Panc1 (cell line): ENCODE measurements around the gene HS1BP3. TPM values are rescaled to one million over a fixed set of nuclear protein-coding genes. Genes with fewer than 3 reads are reported as not detected.
A peak's percentile ranks its signal among the peaks of the same experiment; 100 is the strongest.

ENCODE experiments used
- ATAC-seq: fragments of 200-7000 bp; cut with Tn5 transposase; 2 replicates; pipeline ENCODE4 v1.9.1; 2020; ENCODE audit warnings: mild to moderate bottlenecking, moderate library complexity
- BruUV-seq: library from RNA; stranded (reverse); fragments of 400-500 nt; replicated peaks from 2 replicates; lab custom pipeline; 2021; lab: Mats Ljungman, UMichigan
- CTCF ChIA-PET: fragments of 300-600 bp; sonication (Branson Sonifier 250); formaldehyde crosslinking; loops from one replicate; lab custom pipeline; 2022; ENCODE audit warnings: antibody characterized with exemption; lab: Charles Lee
- POLR2A ChIA-PET: fragments of 300-600 bp; sonication (Branson Sonifier 250); formaldehyde crosslinking; loops from one replicate; lab custom pipeline; 2022; ENCODE audit warnings: antibody characterized with exemption; lab: Charles Lee
- DNase-seq: peaks from one replicate; pipeline ENCODE4 v3.0.0-alpha.2; 2010; ENCODE audit warnings: low read depth, low spot score
- H3K27ac ChIP-seq: 2 replicates; pipeline ENCODE4 v1.5.1; 2011; ENCODE audit warnings: mild to moderate bottlenecking, low read length, inconsistent platforms
- H3K27me3 ChIP-seq: fragments of 200-500 bp; sonication (Bioruptor generic); 2 replicates; pipeline ENCODE4 v1.6.0; 2014; ENCODE audit warnings: low read length, inconsistent platforms; ENCODE audit not compliant: control insufficient read depth, insufficient read depth
- H3K36me3 ChIP-seq: fragments of 200-500 bp; sonication (Bioruptor generic); 2 replicates; pipeline ENCODE4 v1.5.1; 2014; ENCODE audit warnings: inconsistent platforms, mild to moderate bottlenecking, low read length, moderate library complexity; ENCODE audit not compliant: control insufficient read depth, insufficient read depth
- H3K4me1 ChIP-seq: 2 replicates; pipeline ENCODE4 v1.5.1; 2011; ENCODE audit warnings: inconsistent platforms, mild to moderate bottlenecking, low read length, moderate library complexity; ENCODE audit not compliant: control insufficient read depth, insufficient read depth
- H3K4me3 ChIP-seq, 2 experiments: 2 replicates each; pipeline ENCODE4 v1.5.1; 2011 to 2012; ENCODE audit warnings: low read depth in 2 of 2, low read length in 2 of 2, mild to moderate bottlenecking in 2 of 2, inconsistent platforms in 1 of 2, moderate library complexity in 1 of 2
- H3K9me3 ChIP-seq: fragments of 200-500 bp; sonication (Bioruptor generic); 2 replicates; pipeline ENCODE4 v1.5.1; 2014; ENCODE audit warnings: low read depth, mild to moderate bottlenecking, inconsistent platforms, low read length, moderate library complexity; ENCODE audit not compliant: control insufficient read depth, insufficient read depth
- CTCF ChIP-seq: fragments of 450-650 bp; IDR thresholded peaks from 2 replicates; pipeline ENCODE4 v1.5.1; 2017; ENCODE audit warnings: mild to moderate bottlenecking
- POLR2AphosphoS5 ChIP-seq: IDR thresholded peaks from 2 replicates; pipeline ENCODE4 v1.6.1; 2012; ENCODE audit warnings: mild to moderate bottlenecking, low read depth, low read length, moderate library complexity
- REST ChIP-seq, 2 experiments: IDR thresholded peaks; 2 replicates each; pipeline ENCODE4 v1.6.1; 2011 to 2012; ENCODE audit warnings: low read depth in 2 of 2, control low read depth in 1 of 2, low read length in 1 of 2, mild to moderate bottlenecking in 1 of 2, moderate library complexity in 1 of 2; ENCODE audit not compliant: insufficient read depth in 1 of 2
- SIN3A ChIP-seq: IDR thresholded peaks from 2 replicates; pipeline ENCODE4 v1.6.1; 2012; ENCODE audit warnings: low read depth, mild to moderate bottlenecking, low read length, moderate library complexity, borderline replicate concordance; ENCODE audit not compliant: insufficient read depth
- TCF7L2 ChIP-seq: IDR thresholded peaks from 2 replicates; pipeline ENCODE4 v1.6.1; 2011; ENCODE audit warnings: mild to moderate bottlenecking, low read depth, low read length, inconsistent platforms
- in situ Hi-C: cut with HindIII; loops from 2 replicates; pipeline ENCODE4 v1.10.0; 2016; ENCODE audit warnings: low sequenced_read_pairs, low pct_unique_long_range_greater_than_20kb
- intact Hi-C: fragments of 100-400 bp; cut with micrococcal nuclease; formaldehyde crosslinking; loops from one replicate; pipeline ENCODE4 v1.10.0; 2022; ENCODE audit not compliant: unreplicated experiment
- total RNA-seq: library from RNA; stranded (reverse); gene quantifications from one replicate; pipeline ENCODE4 v1.2.1, GENCODE V29; 2021; ENCODE audit not compliant: unreplicated experiment

Gene HS1BP3
- total RNA-seq, 1 experiment from 2014 or later = 46.1 TPM

- ChIA-PET POLR2A (interaction anchor here (0.6 to 0.7 kb wide), 2 partner anchors 10 to 31 kb away, joined by 3 read pairs; no protein-coding TSS in a partner anchor), CTCF (no interaction called here)
- Histone ChIP-seq H3K4me1 (peaks cover 23% of the 10 kb centered on the region), H3K27ac (peak overlapping the region; percentile 83), H3K4me3 (no peak overlapping the region), H3K9me3 (no peaks in the 10 kb centered on the region), H3K27me3 (no peaks in the 10 kb centered on the region), H3K36me3 (no peaks in the 10 kb centered on the region)
- no TSS peak for BruUV-seq
- ATAC-seq (no peak), DNase-seq (no peak)
- TF ChIP-seq POLR2AphosphoS5 (no peak), CTCF (no peak), REST (IDR thresholded peaks at IDR 0.05; ENCODE audit: insufficient read depth in 1 of 2, low read depth in 2 of 2, low read length in 1 of 2) (no peak), TCF7L2 (no peak), SIN3A (no peak)
- intact Hi-C loops (no loop called here), in situ Hi-C loops (no loop called here)
These were observed 64.9 kb downstream of the HS1BP3 start for GRCh38 chr2:20585710-20586594.

- no peak for TF ChIP-seq CTCF
- TF ChIP-seq REST (IDR thresholded peaks at IDR 0.05; ENCODE audit: insufficient read depth in 1 of 2, low read depth in 2 of 2, low read length in 1 of 2) = no peak
- TF ChIP-seq POLR2AphosphoS5 = no peak
- no peak for TF ChIP-seq SIN3A
- no peak for TF ChIP-seq TCF7L2
- peak overlapping the region; percentile 83 for H3K27ac ChIP-seq
- ATAC-seq (no peak), DNase-seq (no peak)
- in situ Hi-C loops (no loop called here), intact Hi-C loops (no loop called here)
- POLR2A ChIA-PET = no interaction called here
- peaks cover 23% of the 10 kb centered on the region for H3K4me1 ChIP-seq
- no TSS peak for BruUV-seq
- H3K4me3 ChIP-seq = no peak overlapping the region
- CTCF ChIA-PET = no interaction called here
- no peaks in the 10 kb centered on the region for H3K27me3 ChIP-seq
- no peaks in the 10 kb centered on the region for H3K9me3 ChIP-seq
- no peaks in the 10 kb centered on the region for H3K36me3 ChIP-seq
These were observed 65.6 kb downstream of the HS1BP3 start for GRCh38 chr2:20585359-20585709.
